NCI-H2227 (cell line): ENCODE results near the gene ITCH.
A peak's percentile ranks its signal among the peaks of the same experiment; 100 is the strongest.

Experiments
- DNase-seq: peaks from one replicate; lab custom pipeline; 2025; ENCODE audit not compliant: unreplicated experiment; lab: John Stamatoyannopoulos, UW

Gene ITCH

DNA sequence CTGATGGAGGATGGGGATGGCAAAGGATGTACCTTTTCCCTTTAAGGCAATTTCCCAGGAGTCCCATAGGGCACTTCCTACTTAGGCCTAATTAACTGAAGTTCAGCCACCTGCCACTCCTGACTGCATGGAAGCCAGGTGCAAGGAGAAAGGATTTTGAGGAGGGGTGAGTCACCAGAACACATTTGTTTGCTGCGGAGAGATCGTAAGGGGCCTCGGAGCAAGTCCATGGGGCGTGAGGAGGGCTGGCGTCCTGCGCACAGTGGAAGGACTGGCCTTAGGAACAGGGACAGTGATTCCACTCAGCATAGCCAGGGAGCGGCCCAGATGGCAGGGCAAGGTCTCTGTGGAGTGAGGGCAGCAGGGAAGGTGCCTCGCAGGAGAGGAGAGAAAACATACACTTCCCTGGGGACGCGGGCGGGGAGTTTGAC is 183.7 kb downstream of the ITCH start:
- peak; percentile 11 for DNase-seq

DNA sequence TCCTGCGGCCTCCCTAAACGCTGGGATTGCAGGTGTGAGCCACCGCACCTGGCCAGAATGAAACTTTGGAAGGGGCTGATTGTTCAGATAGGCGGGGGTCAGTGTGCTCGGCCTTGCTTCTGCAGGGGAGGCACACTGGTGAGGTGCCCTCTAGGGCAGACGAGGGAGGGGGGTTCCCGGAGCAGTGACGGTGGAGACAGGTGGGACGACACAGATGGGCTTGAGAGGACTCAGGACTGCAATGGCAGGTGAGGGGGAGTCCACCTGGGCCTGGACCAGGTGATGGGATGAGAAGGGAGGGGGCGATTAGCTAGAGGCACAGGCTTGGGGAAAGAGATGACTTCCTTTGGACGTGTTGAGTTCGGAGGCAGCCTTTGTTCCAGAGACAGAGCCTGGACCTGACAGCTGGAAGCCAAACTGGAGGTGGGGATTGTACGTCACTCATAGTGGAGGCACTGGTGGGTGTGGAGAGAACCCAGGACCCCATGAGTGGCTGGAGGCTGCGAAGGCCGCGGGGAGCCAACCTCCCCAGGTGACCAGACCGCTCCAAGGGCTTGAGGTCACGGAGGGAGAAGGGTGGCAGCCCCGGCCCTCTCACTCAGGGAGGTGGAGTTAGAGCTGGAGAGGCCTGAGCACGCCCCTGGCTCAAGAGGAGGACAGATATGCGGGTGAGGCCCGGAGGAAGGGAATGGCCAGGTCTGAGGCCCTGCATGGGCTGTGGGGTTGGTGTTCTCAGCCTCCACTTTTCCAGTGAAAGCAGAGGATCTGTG is 185.0 kb downstream of the ITCH start:
- no peak for DNase-seq

DNA sequence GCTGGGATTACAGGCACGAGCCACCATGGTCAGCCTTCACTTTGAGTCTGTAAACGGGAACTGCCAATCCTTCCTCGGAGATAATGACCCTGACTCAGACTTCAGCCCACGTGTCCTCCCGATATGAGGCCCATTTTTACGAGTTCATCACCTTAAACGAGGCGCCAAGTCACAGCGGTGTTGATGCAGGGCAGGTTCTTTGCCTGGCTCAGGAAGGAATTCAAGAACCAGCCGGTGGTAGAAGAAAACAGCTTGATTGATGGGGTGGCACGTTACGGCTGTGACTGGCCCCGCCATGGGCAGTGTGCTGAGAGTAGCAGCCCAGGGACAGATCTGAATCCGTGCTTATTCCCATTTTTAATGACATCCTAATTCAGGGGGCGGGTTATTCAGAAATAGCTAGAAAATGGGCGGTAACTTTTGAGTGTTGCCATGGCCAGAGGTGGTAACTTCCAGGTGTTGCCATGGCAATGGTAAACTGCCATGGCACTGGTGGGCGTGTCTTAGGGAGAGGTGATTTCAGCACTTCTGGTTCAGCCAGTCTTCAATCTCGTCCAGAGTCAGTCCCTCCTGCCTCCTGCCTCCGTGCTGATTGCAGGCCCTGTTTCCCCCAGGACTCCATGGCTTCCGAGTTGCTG is 186.3 kb downstream of the ITCH start:
- peak; percentile 81 for DNase-seq

DNA sequence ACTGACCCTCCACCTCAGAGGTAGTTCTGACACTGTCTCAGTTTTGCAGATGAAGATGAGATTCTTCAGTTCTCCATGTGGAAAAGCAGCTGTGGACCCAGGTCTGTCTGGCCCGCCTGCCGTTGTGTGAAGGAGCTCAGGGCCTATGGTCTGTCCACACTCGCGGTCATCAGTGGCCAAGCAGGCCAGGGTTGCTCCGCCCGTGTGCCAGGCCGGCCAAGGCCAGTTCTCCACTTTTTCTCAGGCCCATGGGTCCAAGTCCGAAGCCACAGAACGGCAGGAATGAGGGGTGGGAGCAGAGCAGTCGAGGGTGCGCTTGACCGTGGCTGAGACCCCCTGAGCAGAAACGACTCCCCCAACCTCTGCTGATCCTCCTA is 186.8 kb downstream of the ITCH start:
- no peak for DNase-seq

DNA sequence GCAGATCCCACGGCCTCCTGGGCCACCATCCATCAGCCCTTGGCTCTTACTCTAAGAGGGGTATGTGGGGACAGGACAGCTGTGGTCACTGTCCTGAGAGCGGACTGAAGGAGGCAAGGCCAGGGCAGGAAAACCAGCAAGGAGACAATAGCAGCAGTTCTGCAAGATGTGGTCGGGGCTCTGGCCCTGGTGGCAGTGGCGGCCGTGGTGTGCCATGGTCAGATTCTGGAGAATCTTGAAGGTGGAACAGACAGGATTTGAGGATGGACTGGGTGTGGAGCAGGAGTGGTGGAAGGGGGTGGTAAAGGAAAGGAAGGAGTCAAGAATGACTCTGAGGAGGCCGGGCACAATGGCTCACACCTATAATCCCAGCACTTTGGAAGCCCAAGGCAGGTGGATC is 189.5 kb downstream of the ITCH start:
- no peak for DNase-seq

DNA sequence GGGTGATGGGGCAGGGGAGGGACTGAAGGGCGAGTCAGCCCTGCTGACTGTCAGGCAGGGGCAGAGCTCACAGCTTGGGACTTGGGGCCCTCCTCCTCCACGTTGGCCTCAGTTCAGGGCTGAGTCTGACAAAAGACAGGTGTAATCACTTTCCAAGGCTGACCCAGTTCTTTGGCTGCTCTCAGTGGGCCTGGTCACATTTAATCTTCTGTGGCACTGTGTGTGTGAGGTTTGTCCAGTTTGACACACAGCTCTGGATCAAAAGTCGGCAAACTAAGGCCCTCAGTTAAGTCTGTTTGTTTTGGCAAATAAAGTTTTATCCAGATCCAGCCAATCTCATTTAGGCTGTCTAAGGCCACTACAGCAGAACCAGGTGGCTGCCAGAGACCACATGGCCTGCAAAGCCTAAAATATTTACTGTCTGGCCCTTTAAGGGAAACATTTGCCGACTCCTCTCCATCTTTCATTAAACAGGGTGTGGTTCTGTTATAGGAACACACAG is 190.3 kb downstream of the ITCH start:
- DNase-seq, result no peak

DNA sequence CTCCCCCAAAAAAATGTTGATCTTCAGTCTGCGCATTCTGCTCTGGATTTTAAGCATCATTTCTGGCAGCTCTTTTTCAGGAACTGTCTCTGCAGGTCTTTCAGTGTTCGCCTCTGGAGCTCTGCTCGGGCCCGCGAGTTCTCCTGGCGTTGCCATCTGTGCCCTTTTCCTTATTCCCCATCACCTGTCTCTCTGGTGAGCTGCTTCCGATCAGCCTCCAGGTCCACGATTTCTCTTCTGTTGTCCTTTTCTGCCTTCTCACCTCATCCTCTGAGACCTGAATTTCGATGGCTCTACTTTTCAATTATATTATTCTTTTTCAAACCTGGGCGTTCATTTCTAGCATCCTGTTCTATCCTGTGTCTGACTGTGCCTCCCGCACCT is 194.9 kb downstream of the ITCH start:
- peak; percentile 67 for DNase-seq

DNA sequence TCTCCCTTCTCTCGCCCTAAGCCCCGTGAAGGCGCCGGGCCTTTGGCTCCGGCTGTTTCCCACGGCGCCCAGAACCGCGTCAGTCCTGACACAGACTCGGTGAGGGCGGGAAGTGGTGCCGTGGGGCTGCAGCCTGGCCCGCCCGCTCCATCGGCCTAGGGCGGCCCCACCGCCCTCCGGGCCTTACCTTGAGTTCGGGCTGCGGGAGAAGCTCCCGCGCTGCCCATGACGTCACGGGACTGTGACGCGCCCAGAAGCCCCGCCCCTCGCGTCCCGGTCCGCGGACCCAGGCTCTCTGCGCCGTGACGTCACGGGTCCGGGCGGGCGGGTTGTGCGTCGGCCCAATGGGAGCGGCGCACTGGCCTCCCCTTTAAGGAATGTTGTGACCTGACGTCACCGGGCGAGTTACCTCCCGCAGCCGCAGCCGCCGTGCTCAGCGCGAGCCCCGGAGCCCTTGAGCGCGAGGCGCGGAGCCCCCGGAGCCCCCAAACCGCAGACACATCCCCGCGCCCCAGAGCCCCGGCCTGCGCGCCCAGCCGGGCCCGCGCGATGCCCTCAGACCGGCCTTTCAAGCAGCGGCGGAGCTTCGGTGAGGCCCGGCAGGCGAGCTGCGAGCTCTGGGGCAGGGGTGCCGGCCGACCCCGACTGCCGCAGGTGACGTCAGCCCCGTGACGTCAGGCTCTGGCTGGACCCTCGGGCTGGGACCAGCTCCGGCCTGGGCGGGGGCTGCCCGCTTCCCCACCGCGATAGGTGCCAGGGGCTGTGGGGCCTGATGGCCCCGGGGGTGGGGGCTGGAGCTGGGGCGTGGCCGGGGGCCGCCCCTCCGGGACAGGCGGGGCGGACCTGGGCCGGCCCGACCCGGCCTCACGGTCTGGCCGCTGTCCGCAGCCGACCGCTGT is 195.5 kb downstream of the ITCH start, which contains the start of gene MAP1LC3A:
Gene MAP1LC3A, plus strand, starts transcription at position 399 of the 899 bp plus-strand sequence. Its CDS starts 151 bp downstream, at position 550.
- peak; percentile 99 for DNase-seq

DNA sequence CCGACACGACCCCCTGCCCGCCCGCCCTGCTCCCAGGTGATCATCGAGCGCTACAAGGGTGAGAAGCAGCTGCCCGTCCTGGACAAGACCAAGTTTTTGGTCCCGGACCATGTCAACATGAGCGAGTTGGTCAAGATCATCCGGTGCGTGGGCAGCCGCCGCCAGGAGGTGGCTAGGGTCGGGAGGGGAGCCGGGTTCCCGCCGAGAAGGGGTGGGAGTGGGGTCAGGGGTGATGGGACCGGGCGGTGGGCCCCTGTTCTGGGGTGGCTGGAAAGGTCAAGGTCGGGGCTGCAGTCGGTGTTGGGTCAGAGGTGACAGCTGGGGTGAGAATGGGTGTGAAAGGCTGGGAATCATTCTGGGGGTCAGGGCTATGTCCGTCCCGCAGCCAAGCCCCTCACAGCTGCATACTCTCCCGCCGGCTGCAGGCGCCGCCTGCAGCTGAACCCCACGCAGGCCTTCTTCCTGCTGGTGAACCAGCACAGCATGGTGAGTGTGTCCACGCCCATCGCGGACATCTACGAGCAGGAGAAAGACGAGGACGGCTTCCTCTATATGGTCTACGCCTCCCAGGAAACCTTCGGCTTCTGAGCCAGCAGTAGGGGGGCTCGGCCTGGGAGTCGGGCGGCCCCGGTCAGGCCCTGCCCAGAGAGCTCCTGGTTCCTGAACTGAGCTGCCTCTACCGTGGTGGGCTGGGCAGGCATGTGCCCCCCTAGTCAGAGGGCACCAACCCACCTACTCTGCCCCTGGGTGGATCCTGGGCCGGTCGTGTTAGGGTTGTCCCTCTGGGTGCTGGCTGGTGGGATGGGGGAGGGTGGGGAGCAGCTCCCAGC is 196.5 kb downstream of the ITCH start:
- peak; percentile 43 for DNase-seq

DNA sequence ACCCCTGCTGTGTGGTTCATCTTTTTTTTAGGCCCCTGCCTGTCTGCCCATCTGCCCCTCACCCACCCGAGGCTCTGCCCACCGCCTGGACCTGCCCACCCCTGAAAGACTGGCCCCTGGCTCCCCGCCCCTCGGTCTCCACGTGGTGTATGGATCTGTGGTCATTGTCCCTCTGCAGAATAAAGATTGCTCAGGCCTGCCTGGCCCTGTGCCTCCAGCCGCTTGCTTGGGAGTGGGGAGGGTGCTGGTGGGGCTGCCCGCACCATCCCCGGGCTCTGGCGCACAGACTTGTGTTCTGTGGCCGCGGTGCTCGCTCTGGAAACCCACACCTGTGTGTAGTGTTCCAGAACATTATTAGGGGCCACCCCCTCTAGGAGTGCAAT is 197.1 kb downstream of the ITCH start:
- DNase-seq, result no peak

DNA sequence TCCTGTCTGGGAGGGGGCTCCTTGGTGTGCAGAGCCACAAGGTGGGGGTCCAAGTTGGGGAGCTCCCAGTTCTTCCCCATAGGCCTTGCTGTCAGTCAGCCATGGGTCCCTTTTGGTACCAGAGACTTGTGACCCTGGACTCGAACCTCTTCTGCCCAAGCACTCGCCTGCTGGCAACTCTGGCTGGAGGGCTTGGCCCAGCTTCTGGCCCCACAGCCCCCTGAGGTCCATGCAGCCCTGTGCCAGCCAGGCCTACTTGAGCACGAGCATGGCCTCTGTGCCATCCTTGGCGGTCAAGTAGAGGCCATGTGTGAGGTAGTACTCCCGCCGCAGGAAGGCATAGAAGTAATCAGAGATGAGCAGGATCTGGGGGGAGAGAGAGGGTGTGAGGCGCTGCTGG is 197.5 kb downstream of the ITCH start:
- DNase-seq, result no peak
